ENCODE data around the gene AMPD1.

The AMPD1 gene

GRCh38 chr1:114670083-114671010 lies 25.0 kb downstream of the AMPD1 start:
- H3K4me3 ChIP-seq (ENCODE audit: insufficient read depth, low read length, poor library complexity, severe bottlenecking), result peak overlapping the region; percentile 61
- H3K27ac ChIP-seq (ENCODE audit: low read depth, low read length), result no peak overlapping the region
- H3K4me2 ChIP-seq (ENCODE audit: low read depth, low read length, poor library complexity, severe bottlenecking), result peak overlapping the region; percentile 85
- no peaks in the 10 kb centered on the region for H4K20me1 ChIP-seq (ENCODE audit: low read depth, low read length)
- H3K79me2 ChIP-seq (ENCODE audit: insufficient read depth, low read length), result no peaks in the 10 kb centered on the region
- no peaks in the 10 kb centered on the region for H3K9me3 ChIP-seq (ENCODE audit: insufficient read depth, low read length)
- no peaks in the 10 kb centered on the region for H3K27me3 ChIP-seq (ENCODE audit: low read length)
- no peaks in the 10 kb centered on the region for H3K36me3 ChIP-seq (ENCODE audit: low read length)
- no peaks in the 10 kb centered on the region for H3F3A ChIP-seq (ENCODE audit: insufficient read depth)
- TF ChIP-seq EZH2phosphoT487 (conservative IDR thresholded peaks at IDR 0.05; ENCODE audit: low read length) (no peak), CTCF (IDR thresholded peaks at IDR 0.05; ENCODE audit: insufficient read depth, low read length, poor library complexity, severe bottlenecking) (no peak)
- H3K9me2 ChIP-seq (replicated peaks; ENCODE audit: insufficient read depth, low read length), result no peaks in the 10 kb centered on the region
- H3K9ac ChIP-seq (ENCODE audit: low read length), result peak overlapping the region; percentile 55; the same call in 1 of the 2 replicates
- H2AFZ ChIP-seq (ENCODE audit: low read depth, low read length, severe bottlenecking), result peak overlapping the region; percentile 98

DNA sequence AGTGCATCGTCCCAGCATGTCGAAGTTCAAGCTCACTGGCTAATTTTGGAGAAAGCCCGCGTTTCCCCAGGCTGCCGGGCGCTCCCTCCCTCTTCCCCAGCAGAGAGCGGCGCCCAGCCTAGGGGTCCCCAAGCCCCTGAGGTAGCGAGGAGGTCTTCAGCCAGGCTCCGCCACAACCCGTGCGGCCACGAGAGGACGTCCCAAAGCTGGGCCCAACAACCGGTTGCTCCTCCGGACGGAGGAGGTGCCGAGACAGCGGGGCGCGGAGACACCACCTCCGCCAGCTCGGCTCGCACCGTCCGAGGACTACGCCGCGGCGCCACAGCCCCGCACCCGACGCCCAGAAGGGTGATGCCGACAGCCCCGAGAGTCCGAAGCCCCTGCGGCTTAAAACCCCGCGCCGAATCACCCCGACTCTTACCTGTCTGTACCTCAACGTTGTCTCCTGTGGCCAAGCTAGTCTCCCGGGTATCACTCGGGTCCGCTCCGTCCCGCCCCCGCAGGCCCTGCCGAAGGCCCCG lies 25.7 kb downstream of the AMPD1 start, which contains the start of gene DENND2C:
DENND2C (minus strand) TSS at position 488 of the 521 bp plus-strand sequence. CDS start 44,065 bp downstream, outside the sequence.
- no peaks in the 10 kb centered on the region for H3K9me3 ChIP-seq (ENCODE audit: insufficient read depth, low read length)
- H3K9me2 ChIP-seq (replicated peaks; ENCODE audit: insufficient read depth, low read length), result no peaks in the 10 kb centered on the region
- no peaks in the 10 kb centered on the region for H3K79me2 ChIP-seq (ENCODE audit: insufficient read depth, low read length)
- peak within 1 kb of the TSS; percentile 55 for H3K9ac ChIP-seq (ENCODE audit: low read length)
- H4K20me1 ChIP-seq (ENCODE audit: low read depth, low read length), result no peaks in the 10 kb centered on the region
- peak within 1 kb of the TSS; percentile 85 for H3K4me2 ChIP-seq (ENCODE audit: low read depth, low read length, poor library complexity, severe bottlenecking)
- peak within 1 kb of the TSS; percentile 61 for H3K4me3 ChIP-seq (ENCODE audit: insufficient read depth, low read length, poor library complexity, severe bottlenecking)
- TF ChIP-seq CTCF (IDR thresholded peaks at IDR 0.05; ENCODE audit: insufficient read depth, low read length, poor library complexity, severe bottlenecking) (no peak), EZH2phosphoT487 (conservative IDR thresholded peaks at IDR 0.05; ENCODE audit: low read length) (no peak)
- no peak within 1 kb of the TSS for H3K27ac ChIP-seq (ENCODE audit: low read depth, low read length)
- no peaks in the 10 kb centered on the region for H3K36me3 ChIP-seq (ENCODE audit: low read length)
- H3F3A ChIP-seq (ENCODE audit: insufficient read depth), result no peaks in the 10 kb centered on the region
- H3K27me3 ChIP-seq (ENCODE audit: low read length), result no peaks in the 10 kb centered on the region
- peak within 1 kb of the TSS; percentile 98 for H2AFZ ChIP-seq (ENCODE audit: low read depth, low read length, severe bottlenecking)

GRCh38 chr1:114668784-114669561 lies 26.4 kb downstream of the AMPD1 start:
- H3K79me2 ChIP-seq (ENCODE audit: insufficient read depth, low read length), result no peaks in the 10 kb centered on the region
- TF ChIP-seq EZH2phosphoT487 (conservative IDR thresholded peaks at IDR 0.05; ENCODE audit: low read length), result no peak
- no peak for TF ChIP-seq CTCF (IDR thresholded peaks at IDR 0.05; ENCODE audit: insufficient read depth, low read length, poor library complexity, severe bottlenecking)
- H2AFZ ChIP-seq (ENCODE audit: low read depth, low read length, severe bottlenecking), result peak overlapping the region; percentile 98
- H3K9ac ChIP-seq (ENCODE audit: low read length), result peak overlapping the region; percentile 55
- H3K9me2 ChIP-seq (replicated peaks; ENCODE audit: insufficient read depth, low read length), result no peaks in the 10 kb centered on the region
- H3K9me3 ChIP-seq (ENCODE audit: insufficient read depth, low read length), result no peaks in the 10 kb centered on the region
- H3K36me3 ChIP-seq (ENCODE audit: low read length), result no peaks in the 10 kb centered on the region
- no peaks in the 10 kb centered on the region for H4K20me1 ChIP-seq (ENCODE audit: low read depth, low read length)
- H3K27ac ChIP-seq (ENCODE audit: low read depth, low read length), result no peak overlapping the region
- peak overlapping the region; percentile 61 for H3K4me3 ChIP-seq (ENCODE audit: insufficient read depth, low read length, poor library complexity, severe bottlenecking)
- no peaks in the 10 kb centered on the region for H3K27me3 ChIP-seq (ENCODE audit: low read length)
- H3F3A ChIP-seq (ENCODE audit: insufficient read depth), result no peaks in the 10 kb centered on the region
- H3K4me2 ChIP-seq (ENCODE audit: low read depth, low read length, poor library complexity, severe bottlenecking), result peak overlapping the region; percentile 85

All from SU-DHL-6 (cell line).